Activated naive CD8-positive, alpha-beta T cell treated with anti-CD3 and anti-CD28 coated beads, Interleukin-2, amount 50 U/mL, for 24 hours (primary cell): ENCODE results near the gene PCSK1N.
A peak's percentile ranks its signal among the peaks of the same experiment; 100 is the strongest.

Experiments used
- ATAC-seq: fragments of 150-1000 bp; cut with Tn5 transposase; one replicate; pipeline ENCODE4 v1.10.0; 2021
- DNase-seq: peaks from one replicate; pipeline ENCODE4 v3.0.0; 2021
- H3K27ac Mint-ChIP-seq: one replicate; pipeline ENCODE4 v1.8.0; 2021; ENCODE audit warnings: mild to moderate bottlenecking, mixed read lengths
- H3K27me3 Mint-ChIP-seq: one replicate; pipeline ENCODE4 v1.8.0; 2021; ENCODE audit warnings: mixed read lengths
- H3K36me3 Mint-ChIP-seq: one replicate; pipeline ENCODE4 v1.8.0; 2021; ENCODE audit warnings: low read depth, mixed read lengths
- H3K4me1 Mint-ChIP-seq: one replicate; pipeline ENCODE4 v1.8.0; 2021; ENCODE audit warnings: mixed read lengths
- H3K4me3 Mint-ChIP-seq: one replicate; pipeline ENCODE4 v1.8.0; 2021; ENCODE audit warnings: mild to moderate bottlenecking, moderate library complexity, mixed read lengths
- H3K9me3 Mint-ChIP-seq: one replicate; pipeline ENCODE4 v1.8.0; 2021; ENCODE audit warnings: mixed read lengths

Gene PCSK1N

DNA sequence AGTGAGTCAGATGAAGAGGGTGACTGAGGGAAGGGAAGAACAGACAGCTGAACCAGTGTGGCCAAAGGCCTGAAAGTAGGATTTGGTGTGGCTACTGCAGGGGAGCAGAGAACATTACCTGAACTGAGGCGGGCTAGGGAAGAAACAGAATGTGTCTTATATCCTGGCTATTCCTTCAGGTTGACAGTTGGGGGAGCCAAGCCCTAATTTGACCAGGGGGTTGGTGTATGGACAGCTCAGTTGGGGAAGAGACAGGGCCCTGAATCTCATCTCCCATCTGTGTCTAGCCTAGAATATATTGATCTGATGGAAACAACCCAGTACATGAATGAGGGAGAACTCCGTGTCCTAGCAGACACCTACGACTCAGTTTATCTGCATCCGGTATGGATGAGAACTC lies 29.3 kb downstream of the PCSK1N start:
- Mint-ChIP-seq H3K4me1 (peaks cover 27% of the 10 kb centered on the region), H3K9me3 (no peaks in the 10 kb centered on the region), H3K27me3 (no peaks in the 10 kb centered on the region), H3K27ac (peak overlapping the region; percentile 9), H3K36me3 (peaks cover 10% of the 10 kb centered on the region), H3K4me3 (no peak overlapping the region)
- ATAC-seq: no peak
- no peak for DNase-seq

DNA sequence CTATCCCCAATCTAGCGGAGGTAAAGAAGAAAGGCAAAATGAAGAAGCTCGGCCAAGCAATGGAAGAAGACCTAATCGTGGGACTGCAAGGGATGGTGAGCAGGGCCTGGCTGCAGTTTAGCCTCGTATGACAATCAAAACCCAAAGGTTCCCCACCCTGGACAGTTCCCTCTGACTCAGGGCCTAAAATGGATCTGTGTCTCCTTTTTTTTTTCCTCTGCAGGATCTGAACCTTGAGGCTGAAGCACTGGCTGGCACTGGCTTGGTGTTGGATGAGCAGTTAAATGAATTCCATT lies 32.6 kb downstream of the PCSK1N start:
- Mint-ChIP-seq H3K9me3 (no peaks in the 10 kb centered on the region), H3K4me1 (peaks cover 32% of the 10 kb centered on the region), H3K36me3 (peaks cover 10% of the 10 kb centered on the region), H3K4me3 (peak overlapping the region; percentile 95), H3K27ac (peak overlapping the region; percentile 98), H3K27me3 (no peaks in the 10 kb centered on the region)
- DNase-seq: no peak
- no peak for ATAC-seq

DNA sequence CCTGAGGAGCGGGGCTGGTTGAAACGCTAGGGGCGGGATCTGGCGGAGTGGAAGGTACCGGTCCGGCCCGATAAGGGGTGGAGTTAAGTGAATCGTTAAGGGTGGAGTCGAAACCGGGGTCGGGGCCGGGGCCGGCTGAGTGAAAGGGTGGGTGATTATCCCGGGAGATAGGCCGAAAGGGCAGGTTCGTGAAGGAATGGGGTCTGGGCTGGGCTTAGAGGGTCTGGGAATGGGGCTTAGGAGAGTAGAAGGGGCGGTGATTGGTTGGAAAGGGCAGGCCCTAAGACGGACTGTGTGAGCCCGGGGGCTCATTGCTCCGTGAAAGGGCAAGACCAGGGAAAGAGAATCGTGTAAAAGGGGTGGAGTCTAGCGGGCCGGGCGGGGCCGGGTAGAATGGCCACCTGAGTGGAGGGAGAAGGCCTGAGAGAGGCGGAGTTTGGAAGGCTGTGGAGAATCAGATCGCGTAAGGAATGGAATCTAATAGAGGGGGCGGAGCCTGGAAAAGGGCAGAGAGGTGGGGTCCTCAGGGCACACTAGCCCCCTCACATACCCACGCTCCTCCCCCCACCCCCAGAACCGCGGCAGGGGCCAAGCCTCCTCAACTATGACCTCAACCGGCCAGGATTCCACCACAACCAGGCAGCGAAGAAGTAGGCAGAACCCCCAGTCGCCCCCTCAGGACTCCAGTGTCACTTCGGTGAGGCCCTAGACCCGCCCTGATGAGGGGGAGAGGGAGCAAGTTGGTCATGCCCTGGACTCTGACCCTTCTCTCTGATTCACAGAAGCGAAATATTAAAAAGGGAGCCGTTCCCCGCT lies 33.1 kb downstream of the PCSK1N start:
- Mint-ChIP-seq H3K36me3 (peaks cover 10% of the 10 kb centered on the region), H3K4me3 (peak overlapping the region; percentile 95), H3K9me3 (no peaks in the 10 kb centered on the region), H3K4me1 (peaks cover 32% of the 10 kb centered on the region), H3K27ac (peak overlapping the region; percentile 98), H3K27me3 (no peaks in the 10 kb centered on the region)
- ATAC-seq (peak; percentile 51), DNase-seq (peak; percentile 75)

DNA sequence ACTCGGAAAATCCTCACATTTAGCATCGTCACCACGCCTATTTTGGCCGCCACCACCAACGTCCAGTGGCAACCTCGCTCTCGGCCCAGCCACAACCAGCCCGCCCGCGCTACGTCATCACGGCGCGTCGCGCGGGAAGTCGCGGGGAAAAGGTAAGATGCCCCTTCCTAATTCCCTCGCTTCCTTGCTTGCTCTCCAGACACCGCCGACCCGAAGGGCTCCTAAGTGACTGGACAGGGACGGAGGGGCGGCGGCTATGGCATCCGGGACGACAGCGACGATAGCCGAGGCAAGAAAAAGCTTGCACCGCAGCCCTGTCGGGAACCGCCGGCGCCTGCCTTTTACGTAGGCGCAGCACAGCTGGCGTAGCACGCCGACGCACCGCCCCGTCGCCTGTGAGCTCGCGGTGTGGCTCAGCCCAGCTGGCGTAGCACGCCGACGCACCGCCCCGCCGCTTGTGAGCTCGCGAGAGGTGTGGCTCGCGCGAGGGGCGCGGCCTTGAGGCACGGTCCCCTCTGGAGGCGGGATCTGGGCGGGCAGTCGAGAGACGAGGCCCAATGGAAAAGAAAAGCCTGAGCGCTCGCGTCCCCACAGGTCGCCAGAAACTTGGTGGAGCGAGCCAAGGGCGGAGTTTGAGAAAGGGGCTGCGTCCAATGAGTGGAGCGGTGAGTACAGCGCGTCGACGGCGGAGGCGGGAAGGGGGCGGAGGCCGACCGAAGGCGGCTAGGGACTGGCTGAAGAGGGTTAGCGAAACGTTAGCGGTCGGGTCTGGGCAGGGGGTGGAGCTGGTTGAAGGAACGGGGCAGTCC lies 33.9 kb downstream of the PCSK1N start, which contains the start of gene HDAC6:
Gene HDAC6, plus strand, starts transcription at position 788 of the 809 bp plus-strand sequence. CDS start 626 bp downstream, outside the sequence.
- Mint-ChIP-seq H3K27ac (peak within 1 kb of the TSS; percentile 98), H3K9me3 (no peaks in the 10 kb centered on the region), H3K27me3 (no peaks in the 10 kb centered on the region), H3K36me3 (peaks cover 6% of the 10 kb centered on the region), H3K4me3 (peak within 1 kb of the TSS; percentile 95), H3K4me1 (peaks cover 26% of the 10 kb centered on the region)
- ATAC-seq: peak; percentile 89
- DNase-seq: peak; percentile 90

DNA sequence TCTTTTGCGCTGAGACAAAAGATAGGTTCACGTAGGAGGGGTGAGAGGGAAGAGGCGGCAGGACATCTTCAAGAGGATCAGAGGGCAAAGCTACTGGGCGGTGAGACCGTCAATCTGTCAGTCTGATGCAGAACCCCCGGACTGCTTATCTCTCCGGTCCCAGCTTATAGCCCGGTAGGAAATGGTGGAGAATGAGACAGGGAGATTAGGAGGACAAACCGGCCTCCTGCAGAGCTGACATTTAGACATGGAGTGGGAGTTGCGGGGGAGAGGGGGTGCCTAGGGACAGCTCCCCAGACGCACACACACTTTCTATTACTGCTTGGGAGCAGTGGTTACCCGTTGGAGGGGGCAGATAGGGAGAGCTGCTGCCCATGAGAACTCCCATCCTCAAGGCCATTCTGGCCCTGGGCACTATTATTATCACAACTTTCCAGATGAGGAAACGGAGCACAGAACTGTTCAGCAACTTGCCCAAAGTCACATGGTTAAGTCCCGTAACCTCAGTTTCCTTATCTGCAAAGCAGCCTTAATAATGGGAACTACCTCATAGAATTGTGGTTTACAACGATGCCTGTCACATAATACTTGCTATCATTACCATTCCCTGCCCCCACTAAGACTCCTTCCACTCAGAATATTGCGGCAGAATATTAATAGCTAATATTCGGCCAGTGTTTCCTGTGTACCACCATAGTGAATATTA lies 34.7 kb downstream of the PCSK1N start:
- ATAC-seq: no peak
- Mint-ChIP-seq H3K4me1 (peaks cover 18% of the 10 kb centered on the region), H3K27me3 (no peaks in the 10 kb centered on the region), H3K36me3 (peaks cover 6% of the 10 kb centered on the region), H3K9me3 (no peaks in the 10 kb centered on the region), H3K4me3 (peak overlapping the region; percentile 95), H3K27ac (peak overlapping the region; percentile 98)
- peak; percentile 6 for DNase-seq

DNA sequence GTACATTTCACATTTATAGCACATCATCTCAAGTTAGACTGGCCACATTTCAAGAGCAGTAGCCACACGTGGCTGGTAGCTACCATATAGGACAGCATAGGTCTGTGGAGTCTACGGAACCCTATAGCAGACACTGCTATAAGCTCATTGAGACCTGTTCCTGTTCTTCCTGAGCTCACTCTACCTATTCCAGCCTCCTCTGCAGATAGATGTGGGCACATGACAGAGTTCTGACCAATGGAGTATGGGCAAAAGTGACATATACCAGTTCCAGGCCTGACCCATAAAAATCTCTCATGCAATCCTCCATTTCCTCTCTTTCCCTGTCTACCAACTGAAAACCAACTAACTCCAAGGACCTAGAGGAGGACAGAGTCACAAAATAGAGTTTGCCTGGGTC lies 37.1 kb downstream of the PCSK1N start:
- ATAC-seq: no peak
- DNase-seq: no peak
- Mint-ChIP-seq H3K27ac (no peak overlapping the region), H3K27me3 (no peaks in the 10 kb centered on the region), H3K4me1 (peaks cover 10% of the 10 kb centered on the region), H3K36me3 (no peaks in the 10 kb centered on the region), H3K4me3 (no peak overlapping the region), H3K9me3 (no peaks in the 10 kb centered on the region)

DNA sequence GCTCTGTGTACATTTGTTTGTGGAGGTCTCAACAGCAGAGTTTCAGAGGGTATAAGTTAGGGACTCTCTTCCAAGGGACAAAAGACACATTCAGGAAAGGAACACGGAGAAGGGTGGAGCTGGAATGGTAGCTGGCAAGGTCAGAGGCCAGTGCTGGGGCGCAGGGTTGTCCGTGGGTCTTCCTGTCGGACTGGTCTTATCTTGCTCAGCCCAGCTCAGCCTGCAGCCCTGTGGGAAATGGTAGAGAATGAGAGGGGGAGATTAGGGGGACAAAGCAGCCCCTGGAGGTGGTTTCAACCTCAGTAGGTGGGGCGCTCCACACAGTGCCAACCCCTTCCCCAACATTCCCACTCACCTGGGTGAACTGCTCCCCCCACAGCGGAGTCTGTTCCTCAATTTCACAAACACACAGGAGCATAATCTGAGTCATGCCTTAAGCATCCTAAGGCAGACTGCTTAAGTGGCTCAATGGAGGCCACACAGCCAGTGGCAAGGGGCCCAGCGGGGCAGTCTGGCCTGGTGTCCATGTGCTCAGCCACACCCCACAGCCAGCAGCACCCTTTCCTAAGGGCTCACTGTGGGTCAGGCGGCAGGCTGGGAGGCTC lies 40.4 kb downstream of the PCSK1N start:
- ATAC-seq (no peak), DNase-seq (no peak)
- no peaks in the 10 kb centered on the region for H3K36me3 Mint-ChIP-seq
- H3K4me3 Mint-ChIP-seq: no peak overlapping the region
- no peaks in the 10 kb centered on the region for H3K9me3 Mint-ChIP-seq
- no peak overlapping the region for H3K27ac Mint-ChIP-seq
- no peaks in the 10 kb centered on the region for H3K27me3 Mint-ChIP-seq
- no peaks in the 10 kb centered on the region for H3K4me1 Mint-ChIP-seq

DNA sequence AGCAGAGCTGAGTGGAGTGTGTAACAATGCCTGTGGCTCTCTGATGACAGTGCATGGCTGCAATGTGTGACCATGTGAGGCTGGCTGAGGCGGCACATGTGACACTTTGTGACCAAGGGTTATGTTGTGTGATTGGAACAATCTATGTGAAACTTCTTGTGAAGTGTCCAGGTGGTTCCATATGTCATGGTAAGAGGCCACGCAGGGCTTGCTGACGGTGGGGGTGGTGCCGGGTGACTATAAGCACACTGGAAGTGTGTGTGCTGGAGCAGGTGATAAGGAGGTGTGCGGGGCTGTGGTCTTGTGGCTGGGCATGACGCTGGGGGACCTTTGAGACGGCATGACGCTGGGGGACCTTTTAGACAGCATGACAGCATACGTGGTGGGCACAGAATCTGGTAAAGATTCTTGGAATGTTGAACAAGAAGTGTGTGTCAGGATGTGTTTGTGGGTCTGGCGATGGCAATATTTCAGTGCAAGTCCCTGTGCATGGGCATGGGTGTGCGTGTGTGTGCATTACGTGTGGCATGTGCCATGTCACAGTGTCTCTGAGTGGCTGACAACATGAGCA lies 41.0 kb downstream of the PCSK1N start:
- no peaks in the 10 kb centered on the region for H3K4me1 Mint-ChIP-seq
- H3K27ac Mint-ChIP-seq: no peak overlapping the region
- no peak overlapping the region for H3K4me3 Mint-ChIP-seq
- H3K9me3 Mint-ChIP-seq: no peaks in the 10 kb centered on the region
- ATAC-seq (no peak), DNase-seq (no peak)
- no peaks in the 10 kb centered on the region for H3K27me3 Mint-ChIP-seq
- no peaks in the 10 kb centered on the region for H3K36me3 Mint-ChIP-seq

DNA sequence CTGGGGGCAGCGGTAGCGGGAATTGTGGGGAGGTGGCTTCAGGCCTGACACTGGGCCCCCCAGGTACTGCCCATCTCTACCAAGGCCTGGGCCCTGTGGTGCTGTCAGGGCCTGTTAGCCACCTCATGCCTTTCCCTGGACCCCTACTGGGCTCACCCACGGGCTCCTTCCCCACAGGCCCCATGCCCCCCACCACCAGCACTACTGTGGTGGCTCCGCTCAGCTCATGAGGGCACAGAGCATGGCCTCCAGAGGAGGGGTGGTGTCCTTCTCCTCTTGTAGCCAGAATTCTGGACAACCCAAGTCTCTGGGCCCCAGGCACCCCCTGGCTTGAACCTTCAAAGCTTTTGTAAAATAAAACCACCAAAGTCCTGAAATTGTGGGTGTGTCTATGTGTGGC lies 41.5 kb downstream of the PCSK1N start:
- no peaks in the 10 kb centered on the region for H3K9me3 Mint-ChIP-seq
- H3K27me3 Mint-ChIP-seq: no peaks in the 10 kb centered on the region
- H3K27ac Mint-ChIP-seq: no peak overlapping the region
- ATAC-seq: no peak
- peaks cover 3% of the 10 kb centered on the region for H3K4me1 Mint-ChIP-seq
- H3K36me3 Mint-ChIP-seq: no peaks in the 10 kb centered on the region
- H3K4me3 Mint-ChIP-seq: no peak overlapping the region
- no peak for DNase-seq

DNA sequence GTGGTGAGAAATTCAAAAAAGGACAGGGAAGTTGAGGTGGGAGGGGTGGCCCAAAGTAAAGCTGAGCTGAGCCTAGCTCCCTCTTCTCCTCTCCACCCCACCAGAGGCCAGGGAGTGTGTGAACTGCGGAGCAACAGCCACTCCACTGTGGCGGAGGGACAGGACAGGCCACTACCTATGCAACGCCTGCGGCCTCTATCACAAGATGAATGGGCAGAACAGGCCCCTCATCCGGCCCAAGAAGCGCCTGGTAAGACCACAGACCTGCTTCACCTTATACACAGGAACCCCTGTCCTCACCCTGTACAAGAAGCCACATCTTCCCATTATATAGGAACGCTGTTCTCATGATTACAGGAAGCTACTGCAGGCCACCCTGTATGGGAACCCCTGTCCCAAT lies 43.2 kb downstream of the PCSK1N start:
- H3K27ac Mint-ChIP-seq: no peak overlapping the region
- peaks cover 3% of the 10 kb centered on the region for H3K4me1 Mint-ChIP-seq
- H3K4me3 Mint-ChIP-seq: no peak overlapping the region

DNA sequence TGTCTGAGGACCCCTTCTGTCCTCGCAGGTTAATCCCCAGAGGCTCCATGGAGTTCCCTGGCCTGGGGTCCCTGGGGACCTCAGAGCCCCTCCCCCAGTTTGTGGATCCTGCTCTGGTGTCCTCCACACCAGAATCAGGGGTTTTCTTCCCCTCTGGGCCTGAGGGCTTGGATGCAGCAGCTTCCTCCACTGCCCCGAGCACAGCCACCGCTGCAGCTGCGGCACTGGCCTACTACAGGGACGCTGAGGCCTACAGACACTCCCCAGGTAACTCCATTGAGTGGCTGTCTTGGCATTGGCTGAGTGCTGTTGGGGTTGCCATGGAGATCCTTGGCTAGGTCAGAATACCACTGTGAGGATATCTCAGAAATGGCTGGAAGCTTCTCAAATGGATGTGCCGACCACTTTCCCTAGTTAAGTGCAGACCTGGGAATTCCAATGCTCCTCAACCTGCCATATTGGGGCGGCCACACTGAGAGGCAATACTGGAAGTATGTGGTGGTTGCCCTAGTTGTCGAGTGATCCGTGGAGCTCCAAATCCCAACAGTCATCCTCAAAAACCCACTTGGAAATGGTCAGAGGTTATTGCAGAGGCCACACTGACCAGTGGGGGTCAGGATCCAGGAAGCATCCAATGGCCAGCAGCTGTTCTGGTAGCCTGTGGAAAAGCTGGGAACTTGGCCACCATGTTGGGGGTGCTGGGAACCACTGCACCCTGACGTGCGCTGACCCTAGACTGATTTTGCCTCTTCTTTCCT lies 44.2 kb downstream of the PCSK1N start:
- Mint-ChIP-seq H3K4me3 (no peak overlapping the region), H3K9me3 (no peaks in the 10 kb centered on the region), H3K36me3 (no peaks in the 10 kb centered on the region), H3K27ac (no peak overlapping the region), H3K27me3 (peaks cover 4% of the 10 kb centered on the region), H3K4me1 (peaks cover 3% of the 10 kb centered on the region)
- no peak for DNase-seq
- ATAC-seq: no peak

More for the DNA sequence above, 43.2 kb downstream of the PCSK1N start:
- no peak for ATAC-seq
- DNase-seq: no peak
- no peaks in the 10 kb centered on the region for H3K36me3 Mint-ChIP-seq
- peaks cover under 1% of the 10 kb centered on the region for H3K27me3 Mint-ChIP-seq
- no peaks in the 10 kb centered on the region for H3K9me3 Mint-ChIP-seq

DNA sequence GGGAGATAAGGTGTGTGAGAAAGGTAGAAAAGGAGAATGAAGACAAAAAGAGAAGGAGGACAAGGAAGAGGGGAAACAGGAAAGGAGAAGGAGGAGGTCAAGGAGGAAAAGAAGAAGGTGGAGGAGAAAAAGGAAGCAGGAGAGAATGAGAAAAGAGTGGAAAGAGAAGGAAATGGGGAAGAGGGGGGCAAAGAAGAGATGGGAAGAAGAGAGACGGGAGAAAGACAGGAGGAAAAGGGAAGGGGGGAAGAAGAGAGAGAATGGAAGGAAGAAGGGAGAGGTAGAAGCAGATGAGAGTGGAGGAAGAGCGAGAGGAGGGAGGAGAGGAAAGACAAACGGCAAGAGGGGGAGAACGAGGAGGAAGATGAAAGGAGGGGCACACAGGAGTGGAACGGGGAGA lies 44.9 kb downstream of the PCSK1N start:
- peaks cover 3% of the 10 kb centered on the region for H3K4me1 Mint-ChIP-seq
- no peak overlapping the region for H3K27ac Mint-ChIP-seq
- no peak for DNase-seq
- no peaks in the 10 kb centered on the region for H3K36me3 Mint-ChIP-seq
- peaks cover 4% of the 10 kb centered on the region for H3K27me3 Mint-ChIP-seq
- no peaks in the 10 kb centered on the region for H3K9me3 Mint-ChIP-seq
- H3K4me3 Mint-ChIP-seq: no peak overlapping the region
- no peak for ATAC-seq

DNA sequence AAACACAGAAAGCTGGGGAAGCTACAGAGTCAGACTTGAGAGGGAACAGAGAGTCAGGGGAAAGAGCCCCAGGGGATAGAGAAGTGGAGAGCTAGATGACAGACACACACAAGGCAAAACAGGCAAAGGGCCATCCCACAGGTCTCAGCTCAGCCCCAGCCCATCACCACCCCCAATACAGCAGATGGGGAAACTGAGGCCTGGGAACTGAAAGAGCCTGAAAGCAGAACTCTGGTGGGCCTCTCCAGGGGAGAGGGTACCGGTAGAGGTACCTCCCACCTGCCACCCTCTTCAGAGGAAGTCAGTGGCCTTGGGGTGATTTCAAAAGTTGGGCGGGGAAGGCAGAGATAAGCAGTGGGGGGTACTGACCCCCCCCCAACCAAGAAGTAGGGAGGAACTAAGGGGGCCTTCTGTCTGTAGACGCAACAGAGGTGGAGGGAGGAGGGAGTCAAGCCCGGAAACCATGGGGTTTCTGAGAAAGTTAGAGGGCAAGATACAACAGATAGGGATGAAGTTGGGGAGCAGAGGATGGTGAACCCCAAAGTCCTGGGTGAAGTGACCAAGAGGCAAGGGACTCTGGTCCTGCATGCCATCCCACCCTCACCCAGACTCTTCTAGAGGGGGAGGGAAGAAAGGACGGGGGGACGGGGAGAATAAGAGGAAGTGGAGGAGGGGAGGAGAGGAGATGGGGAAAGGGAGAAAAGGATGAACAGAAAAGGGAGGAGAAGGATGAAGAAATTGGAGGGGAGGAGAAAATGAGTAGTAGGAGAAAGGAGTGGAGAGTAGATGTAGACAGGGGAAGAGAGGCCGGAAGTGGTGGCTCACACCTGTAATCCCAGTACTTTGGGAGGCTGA lies 45.8 kb downstream of the PCSK1N start:
- Mint-ChIP-seq H3K4me3 (no peak overlapping the region), H3K9me3 (no peaks in the 10 kb centered on the region), H3K36me3 (no peaks in the 10 kb centered on the region), H3K27ac (no peak overlapping the region), H3K4me1 (peaks cover 3% of the 10 kb centered on the region), H3K27me3 (peaks cover 4% of the 10 kb centered on the region)
- no peak for ATAC-seq
- no peak for DNase-seq
